WTC11 (cell line): ENCODE results near the gene SFXN1. TPM values are rescaled to one million over a fixed set of nuclear protein-coding genes. Genes with fewer than 3 reads are reported as not detected.

Source experiments
- ATAC-seq: fragments of 200-7000 bp; cut with Tn5 transposase; 2 replicates; pipeline ENCODE4 v1.10.0; 2021; ENCODE audit warnings: mild to moderate bottlenecking, moderate library complexity
- CTCF ChIA-PET: fragments of 300-600 bp; sonication (Branson Sonifier 250); formaldehyde crosslinking; loops from one replicate; lab custom pipeline; 2021; ENCODE audit warnings: antibody characterized with exemption; lab: Charles Lee
- POLR2A ChIA-PET: fragments of 350-600 bp; sonication (Branson Sonifier 250); formaldehyde crosslinking; loops from one replicate; lab custom pipeline; 2021; ENCODE audit warnings: antibody characterized with exemption; lab: Charles Lee
- DNase-seq: peaks from one replicate; pipeline ENCODE4 v3.0.0; 2021; ENCODE audit warnings: low spot score
- H3K27ac Mint-ChIP-seq: 2 replicates; pipeline ENCODE4 v1.8.0; 2021; ENCODE audit warnings: mixed read lengths
- H3K27me3 Mint-ChIP-seq: 2 replicates; pipeline ENCODE4 v1.8.0; 2021; ENCODE audit warnings: low read depth, mild to moderate bottlenecking, moderate library complexity, mixed read lengths
- H3K36me3 Mint-ChIP-seq: 2 replicates; pipeline ENCODE4 v1.8.0; 2021; ENCODE audit warnings: mixed read lengths
- H3K4me1 Mint-ChIP-seq: 2 replicates; pipeline ENCODE4 v1.8.0; 2022; ENCODE audit warnings: mixed read lengths
- H3K4me3 Mint-ChIP-seq: 2 replicates; pipeline ENCODE4 v1.8.0; 2021; ENCODE audit warnings: mild to moderate bottlenecking, moderate library complexity, mixed read lengths
- H3K9me3 Mint-ChIP-seq: 2 replicates; pipeline ENCODE4 v1.8.0; 2021; ENCODE audit warnings: mixed read lengths
- ATF1 ChIP-seq: sonication (generic); formaldehyde crosslinking; IDR thresholded peaks from 2 replicates; pipeline ENCODE4 v1.8.1; 2023; ENCODE audit warnings: mild to moderate bottlenecking, moderate library complexity, missing genetic modification reagents
- E2F4 ChIP-seq: sonication (generic); formaldehyde crosslinking; IDR thresholded peaks from 2 replicates; pipeline ENCODE4 v1.8.1; 2022; ENCODE audit warnings: low read depth, mild to moderate bottlenecking, moderate library complexity, missing genetic modification reagents, borderline replicate concordance
- ELF4 ChIP-seq: sonication (generic); formaldehyde crosslinking; IDR thresholded peaks from 2 replicates; pipeline ENCODE4 v1.8.1; 2022; ENCODE audit warnings: low read depth, mild to moderate bottlenecking, moderate library complexity, missing genetic modification reagents
- ESRRA ChIP-seq: sonication (generic); formaldehyde crosslinking; IDR thresholded peaks from 2 replicates; pipeline ENCODE4 v1.8.1; 2022; ENCODE audit warnings: mild to moderate bottlenecking, missing genetic modification reagents, borderline replicate concordance
- ETV6 ChIP-seq: sonication (generic); formaldehyde crosslinking; IDR thresholded peaks from 2 replicates; pipeline ENCODE4 v1.8.1; 2022; ENCODE audit warnings: mild to moderate bottlenecking, missing genetic modification reagents
- GTF2I ChIP-seq: fragments of 250-450 bp; sonication (Bioruptor Pico); conservative IDR thresholded peaks from 2 replicates; pipeline ENCODE4 v1.4.0; 2021; ENCODE audit warnings: mild to moderate bottlenecking
- HMGA2 ChIP-seq: fragments of 250-450 bp; sonication (Bioruptor Pico); IDR thresholded peaks from 2 replicates; pipeline ENCODE4 v1.4.0; 2021; ENCODE audit warnings: mild to moderate bottlenecking, moderate library complexity
- NFE2L1 ChIP-seq: sonication (generic); formaldehyde crosslinking; IDR thresholded peaks from 2 replicates; pipeline ENCODE4 v1.8.1; 2023; ENCODE audit warnings: missing genetic modification reagents
- NFYB ChIP-seq: sonication (generic); formaldehyde crosslinking; conservative IDR thresholded peaks from 2 replicates; pipeline ENCODE4 v1.8.0; 2022; ENCODE audit warnings: low read depth, missing genetic modification reagents
- OVOL2 ChIP-seq: fragments of 250-450 bp; sonication (Bioruptor Pico); IDR thresholded peaks from 2 replicates; pipeline ENCODE4 v1.9.0; 2021; ENCODE audit warnings: mild to moderate bottlenecking, borderline replicate concordance
- SOX15 ChIP-seq: fragments of 250-450 bp; sonication (Bioruptor Pico); IDR thresholded peaks from 2 replicates; pipeline ENCODE4 v1.9.0; 2021; ENCODE audit warnings: mild to moderate bottlenecking
- TCF7 ChIP-seq: sonication (generic); formaldehyde crosslinking; IDR thresholded peaks from 2 replicates; pipeline ENCODE4 v1.8.0; 2022; ENCODE audit warnings: mild to moderate bottlenecking, low read depth, missing genetic modification reagents, moderate library complexity
- TEAD4 ChIP-seq: sonication (generic); formaldehyde crosslinking; IDR thresholded peaks from 2 replicates; pipeline ENCODE4 v1.8.0; 2022; ENCODE audit warnings: mild to moderate bottlenecking, missing genetic modification reagents
- ZBTB21 ChIP-seq: sonication (generic); formaldehyde crosslinking; IDR thresholded peaks from 2 replicates; pipeline ENCODE4 v1.8.1; 2023; ENCODE audit warnings: mild to moderate bottlenecking, missing genetic modification reagents, borderline replicate concordance
- ZBTB43 ChIP-seq: sonication (generic); formaldehyde crosslinking; IDR thresholded peaks from 2 replicates; pipeline ENCODE4 v1.8.1; 2023; ENCODE audit warnings: mild to moderate bottlenecking, missing genetic modification reagents
- ZMAT4 ChIP-seq: fragments of 250-450 bp; sonication (Bioruptor Pico); IDR thresholded peaks from 2 replicates; pipeline ENCODE4 v1.9.0; 2021; ENCODE audit warnings: mild to moderate bottlenecking
- ZNF121 ChIP-seq: sonication (generic); formaldehyde crosslinking; IDR thresholded peaks from 2 replicates; pipeline ENCODE4 v1.8.0; 2023; ENCODE audit warnings: missing genetic modification reagents
- ZNF317 ChIP-seq: sonication (generic); formaldehyde crosslinking; IDR thresholded peaks from 2 replicates; pipeline ENCODE4 v1.8.1; 2023; ENCODE audit warnings: low read depth, mild to moderate bottlenecking, moderate library complexity, missing genetic modification reagents, borderline replicate concordance
- total RNA-seq: library from RNA; stranded (reverse); gene quantifications from 3 replicates; pipeline ENCODE4 v1.2.3, GENCODE V29; 2021
- TF ChIP-seq, protein P1 (sequence below): fragments of 200-600 bp; IDR thresholded peaks from 2 replicates; pipeline ENCODE4 v1.8.0; 2022; ENCODE audit warnings: antibody characterized with exemption
- TF ChIP-seq, protein P2 (sequence below): sonication (generic); formaldehyde crosslinking; IDR thresholded peaks from 2 replicates; pipeline ENCODE4 v1.8.1; 2022; ENCODE audit warnings: mild to moderate bottlenecking, moderate library complexity, missing genetic modification reagents
- TF ChIP-seq, protein P3 (sequence below): sonication (generic); formaldehyde crosslinking; IDR thresholded peaks from 2 replicates; pipeline ENCODE4 v1.8.1; 2022; ENCODE audit warnings: missing genetic modification reagents, borderline replicate concordance

Gene SFXN1
- total RNA-seq, 1 experiment from 2014 or later: 82.9 TPM

DNA sequence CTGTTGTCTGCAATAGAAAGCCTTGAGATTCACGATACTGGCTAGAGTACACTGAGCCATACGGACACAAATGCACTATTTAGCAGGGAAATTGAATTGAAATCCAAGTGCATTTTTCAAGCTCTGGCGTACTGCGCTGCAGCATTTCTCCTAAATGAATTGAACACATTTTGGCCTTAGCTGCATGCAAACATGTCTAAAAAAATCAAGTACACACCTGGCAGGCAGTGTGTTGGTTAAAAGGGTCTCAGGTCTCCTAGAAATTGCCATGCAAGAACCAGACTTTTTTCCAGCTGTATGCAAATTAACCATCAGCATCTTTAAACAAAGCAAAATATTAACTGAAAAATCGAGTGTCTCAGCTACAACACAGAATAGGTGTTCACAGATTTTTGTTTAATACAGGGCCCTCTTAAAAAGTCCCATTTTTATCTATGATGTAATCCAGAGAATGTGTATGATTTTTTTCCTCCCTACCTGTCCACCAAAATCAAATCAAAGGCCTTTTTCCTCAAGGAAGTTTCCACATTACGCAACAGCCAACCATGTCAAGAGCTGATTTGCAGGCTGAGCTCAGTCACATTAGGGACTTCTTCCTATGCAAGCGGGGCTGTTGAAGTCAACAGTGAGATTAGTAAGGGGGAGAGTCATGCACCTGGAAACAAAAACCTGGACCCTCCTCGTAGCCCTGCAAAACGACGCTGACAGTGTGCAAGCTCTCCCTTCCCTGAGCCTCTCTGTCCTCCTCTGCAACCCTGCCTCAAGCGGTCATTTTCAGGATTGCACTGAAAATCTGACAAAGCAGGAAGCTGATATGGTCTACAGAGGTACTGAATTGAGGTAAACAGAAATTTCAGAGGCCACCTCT, 14.1 kb upstream of the SFXN1 start:
- Mint-ChIP-seq H3K9me3 (no peaks in the 10 kb centered on the region), H3K27me3 (no peaks in the 10 kb centered on the region; the same call in 1 of the 2 replicates), H3K27ac (no peak overlapping the region)
- POLR2A ChIA-PET: interaction anchor here (1.4 kb wide), 1 partner anchor 14 kb away, joined by 3 read pairs; the partner anchor contains the start of gene SFXN1
- no peak for TF ChIP-seq ATF1 (CRISPR knock-in tag)
- no peak for TF ChIP-seq ZNF317 (CRISPR knock-in tag)
- TF ChIP-seq NFE2L1 (CRISPR knock-in tag): no peak
- no peak for TF ChIP-seq ZBTB21 (CRISPR knock-in tag)
- TF ChIP-seq NFYB (CRISPR knock-in tag): no peak
- TF ChIP-seq ZMAT4: no peak
- TF ChIP-seq ZBTB43 (CRISPR knock-in tag): no peak
- TF ChIP-seq, protein P1, sequence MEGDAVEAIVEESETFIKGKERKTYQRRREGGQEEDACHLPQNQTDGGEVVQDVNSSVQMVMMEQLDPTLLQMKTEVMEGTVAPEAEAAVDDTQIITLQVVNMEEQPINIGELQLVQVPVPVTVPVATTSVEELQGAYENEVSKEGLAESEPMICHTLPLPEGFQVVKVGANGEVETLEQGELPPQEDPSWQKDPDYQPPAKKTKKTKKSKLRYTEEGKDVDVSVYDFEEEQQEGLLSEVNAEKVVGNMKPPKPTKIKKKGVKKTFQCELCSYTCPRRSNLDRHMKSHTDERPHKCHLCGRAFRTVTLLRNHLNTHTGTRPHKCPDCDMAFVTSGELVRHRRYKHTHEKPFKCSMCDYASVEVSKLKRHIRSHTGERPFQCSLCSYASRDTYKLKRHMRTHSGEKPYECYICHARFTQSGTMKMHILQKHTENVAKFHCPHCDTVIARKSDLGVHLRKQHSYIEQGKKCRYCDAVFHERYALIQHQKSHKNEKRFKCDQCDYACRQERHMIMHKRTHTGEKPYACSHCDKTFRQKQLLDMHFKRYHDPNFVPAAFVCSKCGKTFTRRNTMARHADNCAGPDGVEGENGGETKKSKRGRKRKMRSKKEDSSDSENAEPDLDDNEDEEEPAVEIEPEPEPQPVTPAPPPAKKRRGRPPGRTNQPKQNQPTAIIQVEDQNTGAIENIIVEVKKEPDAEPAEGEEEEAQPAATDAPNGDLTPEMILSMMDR: peak; percentile 61
- no peak for TF ChIP-seq TCF7
- TF ChIP-seq, all 79 proteins: peak for 1
- CTCF ChIA-PET: interaction anchor here (0.6 to 2.3 kb wide), 53 partner anchors 8 to 565 kb away, joined by 3 to 44 read pairs (median 4); partner anchors contain the start of genes DRD1 and SFXN1
- DNase-seq: peak; percentile 79
- Mint-ChIP-seq H3K36me3 (no peaks in the 10 kb centered on the region), H3K4me3 (no peak overlapping the region), H3K4me1 (peaks cover 5% of the 10 kb centered on the region)
- ATAC-seq: peak; percentile 96

- ATAC-seq: no peak
- DNase-seq: no peak
- no peaks in the 10 kb centered on the region for H3K36me3 Mint-ChIP-seq
- POLR2A ChIA-PET: interaction anchor here (1.4 kb wide), 1 partner anchor 13 kb away, joined by 3 read pairs; the partner anchor contains the start of gene SFXN1
- CTCF ChIA-PET: interaction anchor here (0.6 to 2.3 kb wide), 48 partner anchors 8 to 566 kb away, joined by 3 to 44 read pairs (median 4); partner anchors contain the start of genes DRD1 and SFXN1
- TF ChIP-seq ZBTB43 (CRISPR knock-in tag): no peak
- no peak for TF ChIP-seq TEAD4 (CRISPR knock-in tag)
- TF ChIP-seq, protein P1: no peak
- no peak for TF ChIP-seq ZNF121 (CRISPR knock-in tag)
- no peak for TF ChIP-seq ZMAT4
- TF ChIP-seq, protein P2, sequence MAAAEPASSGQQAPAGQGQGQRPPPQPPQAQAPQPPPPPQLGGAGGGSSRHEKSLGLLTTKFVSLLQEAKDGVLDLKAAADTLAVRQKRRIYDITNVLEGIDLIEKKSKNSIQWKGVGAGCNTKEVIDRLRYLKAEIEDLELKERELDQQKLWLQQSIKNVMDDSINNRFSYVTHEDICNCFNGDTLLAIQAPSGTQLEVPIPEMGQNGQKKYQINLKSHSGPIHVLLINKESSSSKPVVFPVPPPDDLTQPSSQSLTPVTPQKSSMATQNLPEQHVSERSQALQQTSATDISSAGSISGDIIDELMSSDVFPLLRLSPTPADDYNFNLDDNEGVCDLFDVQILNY: no peak
- TF ChIP-seq OVOL2 (CRISPR knock-in tag): no peak
- TF ChIP-seq SOX15 (CRISPR knock-in tag): no peak
- TF ChIP-seq HMGA2 (CRISPR knock-in tag): no peak
- TF ChIP-seq E2F4 (CRISPR knock-in tag): no peak
- no peak for TF ChIP-seq ESRRA (CRISPR knock-in tag)
- TF ChIP-seq GTF2I (CRISPR knock-in tag): no peak
- TF ChIP-seq, protein P3, sequence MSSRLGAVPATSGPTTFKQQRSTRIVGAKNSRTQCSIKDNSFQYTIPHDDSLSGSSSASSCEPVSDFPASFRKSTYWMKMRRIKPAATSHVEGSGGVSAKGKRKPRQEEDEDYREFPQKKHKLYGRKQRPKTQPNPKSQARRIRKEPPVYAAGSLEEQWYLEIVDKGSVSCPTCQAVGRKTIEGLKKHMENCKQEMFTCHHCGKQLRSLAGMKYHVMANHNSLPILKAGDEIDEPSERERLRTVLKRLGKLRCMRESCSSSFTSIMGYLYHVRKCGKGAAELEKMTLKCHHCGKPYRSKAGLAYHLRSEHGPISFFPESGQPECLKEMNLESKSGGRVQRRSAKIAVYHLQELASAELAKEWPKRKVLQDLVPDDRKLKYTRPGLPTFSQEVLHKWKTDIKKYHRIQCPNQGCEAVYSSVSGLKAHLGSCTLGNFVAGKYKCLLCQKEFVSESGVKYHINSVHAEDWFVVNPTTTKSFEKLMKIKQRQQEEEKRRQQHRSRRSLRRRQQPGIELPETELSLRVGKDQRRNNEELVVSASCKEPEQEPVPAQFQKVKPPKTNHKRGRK (CRISPR knock-in tag): no peak
- TF ChIP-seq ETV6 (CRISPR knock-in tag): no peak
- TF ChIP-seq ELF4: no peak
- TF ChIP-seq, all 79 proteins: peak for 0
- Mint-ChIP-seq H3K27ac (no peak overlapping the region), H3K4me3 (no peak overlapping the region), H3K27me3 (no peaks in the 10 kb centered on the region; the same call in 1 of the 2 replicates), H3K4me1 (peaks cover 5% of the 10 kb centered on the region), H3K9me3 (no peaks in the 10 kb centered on the region)
Measured at GRCh38 chr5:175464942-175465233, 13.5 kb upstream of the SFXN1 start.
